GM18867 (cell line): ENCODE results near the gene MIA2.
"Not testable (repeated sequence)": the region's sequence is repeated elsewhere in the genome, so short reads cannot be mapped to it uniquely, and the experiment has no call there.

ENCODE experiments used
- ATAC-seq: cut with Tn5 transposase; IDR thresholded peaks from one replicate; pipeline ENCODE4 v1.9.1; 2021; ENCODE audit warnings: mild to moderate bottlenecking, moderate library complexity; ENCODE audit not compliant: unreplicated experiment

The MIA2 gene

DNA sequence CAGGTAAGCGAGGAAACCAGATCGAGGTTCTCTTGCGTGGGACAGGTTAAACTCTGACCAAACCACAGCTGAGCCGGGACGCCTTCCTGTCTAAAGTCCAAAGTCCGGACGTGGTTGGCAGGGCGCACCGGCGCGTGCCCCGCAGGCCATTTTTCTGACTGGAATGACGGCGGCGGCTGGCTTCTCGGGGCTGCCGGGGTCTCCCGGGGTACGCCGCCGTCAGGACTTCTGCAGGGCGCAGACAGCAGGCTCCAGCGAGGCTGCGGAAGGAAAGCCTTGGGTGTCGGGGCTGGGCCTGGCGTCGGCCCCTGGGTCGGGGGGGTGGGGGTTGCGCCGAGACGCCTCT, 32.8 kb downstream of the MIA2 start:
- ATAC-seq, result peak; percentile 44

- peak; percentile 85 for ATAC-seq
Measured at GRCh38 chr14:39266871-39267607, 33.3 kb downstream of the MIA2 start.

DNA sequence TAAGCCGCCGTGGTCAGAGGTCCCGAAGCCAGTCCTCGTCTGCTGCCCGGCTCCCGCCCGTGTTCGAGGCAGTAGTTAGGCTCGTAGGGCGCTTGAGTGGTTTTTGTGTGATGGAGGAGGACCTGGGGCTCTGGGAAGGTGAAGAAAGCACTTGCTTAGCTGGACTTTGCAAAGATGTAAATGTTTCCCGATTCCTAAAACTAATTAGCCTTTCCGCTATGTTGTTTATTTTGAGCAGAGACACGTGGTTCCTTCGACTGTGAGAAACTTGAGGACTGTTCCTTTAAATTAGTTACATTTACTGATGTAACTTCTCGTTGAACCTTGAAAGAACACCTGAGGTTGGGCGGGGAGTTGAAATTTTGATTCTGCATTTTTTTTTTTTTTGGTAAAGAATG, 33.9 kb downstream of the MIA2 start:
- ATAC-seq, result peak; percentile 9

GRCh38 chr14:39268393-39268792, 34.7 kb downstream of the MIA2 start:
- no peak for ATAC-seq

- ATAC-seq, result no peak
Measured at GRCh38 chr14:39272918-39273317, 39.2 kb downstream of the MIA2 start.

DNA sequence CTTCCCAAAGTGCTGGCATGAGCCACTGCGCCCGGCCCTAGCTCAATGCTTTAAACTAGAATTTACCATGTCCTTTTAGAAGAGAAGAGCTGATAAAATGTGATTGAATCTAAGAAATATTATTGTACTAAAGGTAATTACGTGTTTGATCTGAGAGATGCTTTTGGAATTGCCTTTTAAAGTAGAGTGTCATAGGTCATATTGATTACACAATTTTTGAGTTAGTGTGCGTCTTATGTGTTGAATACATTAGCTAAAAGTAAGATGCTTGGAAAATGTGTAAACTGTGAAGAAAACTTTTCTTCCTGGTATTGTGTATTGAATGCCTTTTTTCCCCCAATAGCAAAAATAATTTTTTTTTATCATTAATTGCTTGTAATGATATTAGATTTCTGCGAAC, 41.7 kb downstream of the MIA2 start:
- no peak for ATAC-seq

GRCh38 chr14:39276005-39276404, 42.3 kb downstream of the MIA2 start:
- ATAC-seq, result no peak

DNA sequence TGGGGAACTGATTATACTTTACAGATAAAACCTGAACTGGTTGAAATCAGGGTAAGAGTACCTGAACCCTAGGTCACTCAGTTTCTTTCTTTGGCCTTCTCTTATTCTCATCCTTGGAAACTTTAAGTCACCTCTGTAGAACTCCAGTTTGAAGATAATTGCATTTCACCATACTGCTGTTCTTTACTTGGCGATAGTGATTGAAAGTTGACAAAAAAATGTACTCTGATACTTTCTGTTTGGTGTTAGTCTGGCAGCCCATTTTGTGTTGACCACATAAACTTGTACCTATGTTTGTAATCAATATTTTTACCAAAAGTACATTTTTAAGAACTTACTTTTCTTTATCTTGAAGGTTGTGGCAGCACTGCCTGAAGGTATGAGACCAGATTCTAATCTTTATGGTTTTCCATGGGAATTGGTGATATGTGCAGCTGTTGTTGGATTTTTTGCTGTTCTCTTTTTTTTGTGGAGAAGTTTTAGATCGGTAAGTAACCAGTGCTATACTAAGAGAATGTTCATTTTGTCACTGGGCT, 42.9 kb downstream of the MIA2 start:
- ATAC-seq, result no peak

DNA sequence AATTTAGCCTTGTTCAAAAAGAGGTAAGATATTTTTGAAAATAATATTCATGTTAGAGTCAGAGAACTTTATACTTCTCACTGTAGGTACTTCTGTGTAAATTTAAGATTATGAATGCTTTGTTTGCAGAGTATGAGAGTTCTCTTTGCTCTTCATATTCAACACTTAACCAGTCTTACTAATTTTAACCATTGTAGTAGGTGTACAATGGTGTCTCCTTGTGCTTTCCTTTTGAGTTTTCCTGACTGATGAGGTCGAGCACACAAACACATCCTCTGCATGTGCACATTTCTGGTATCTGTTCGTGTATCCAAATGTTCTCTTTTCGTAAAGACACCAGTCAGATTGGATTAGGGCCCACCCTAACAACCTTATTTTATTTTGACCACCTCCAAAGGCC, 45.8 kb downstream of the MIA2 start:
- ATAC-seq, result no peak

DNA sequence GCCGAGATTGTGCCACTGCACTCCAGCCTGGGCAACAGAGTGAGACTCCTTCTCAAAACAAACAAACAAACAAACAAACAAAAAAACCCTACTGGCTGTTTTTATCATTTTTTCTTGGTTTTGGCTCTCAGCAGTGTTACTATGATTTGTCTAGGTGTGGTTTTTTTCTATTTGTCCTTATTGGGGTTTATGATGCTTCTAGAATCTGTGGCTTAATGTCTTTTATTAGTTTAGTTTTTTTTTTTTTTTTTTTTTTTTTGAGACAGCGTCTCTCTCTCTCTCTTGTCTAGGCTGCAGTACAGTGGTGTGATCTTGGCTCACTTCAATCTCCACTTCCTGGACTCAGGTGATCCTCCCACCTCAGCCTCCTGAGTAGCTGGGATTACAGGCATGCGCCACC, 47.0 kb downstream of the MIA2 start:
- ATAC-seq, result not testable (repeated sequence)

DNA sequence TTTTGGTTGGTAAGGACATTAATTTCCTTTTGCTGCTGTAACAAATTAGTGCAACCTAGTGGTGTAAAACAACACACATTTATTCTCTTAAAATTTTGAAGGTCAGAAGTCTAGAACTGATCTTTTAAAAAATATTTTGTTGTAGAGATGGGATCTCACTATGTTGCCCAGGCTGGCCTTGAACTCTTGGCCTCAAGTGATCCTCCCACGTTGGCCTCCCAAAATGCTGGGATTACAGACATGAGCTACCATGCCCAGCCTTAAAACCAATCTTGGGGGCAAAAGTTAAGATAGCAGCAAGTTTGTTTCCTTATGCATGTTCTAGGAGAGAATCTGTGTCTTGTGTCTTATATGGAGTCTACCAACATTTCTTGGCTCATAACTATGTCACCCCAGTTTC, 55.8 kb downstream of the MIA2 start:
- ATAC-seq, result no peak

- ATAC-seq, result no peak
Measured at GRCh38 chr14:39291701-39292100, 58.0 kb downstream of the MIA2 start.

- no peak for ATAC-seq
Measured at GRCh38 chr14:39293629-39294028, 59.9 kb downstream of the MIA2 start.

DNA sequence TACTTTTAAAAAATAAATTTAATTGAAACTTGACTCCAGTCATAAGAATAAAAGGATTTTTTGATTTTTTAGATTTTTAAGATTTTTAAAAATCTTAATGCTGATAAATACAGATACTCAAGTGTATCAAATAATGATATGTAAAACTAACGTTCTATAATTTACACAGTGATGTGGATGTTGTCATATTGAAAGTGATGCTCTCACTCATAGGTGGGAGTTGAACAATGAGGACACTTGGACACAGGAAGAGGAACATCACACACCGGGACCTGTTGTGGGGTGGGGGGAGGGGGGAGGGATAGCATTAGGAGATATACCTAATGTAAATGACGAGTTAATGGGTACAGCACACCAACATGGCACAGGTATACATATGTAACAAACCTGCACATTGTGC, 66.7 kb downstream of the MIA2 start:
- ATAC-seq, result not testable (repeated sequence)

DNA sequence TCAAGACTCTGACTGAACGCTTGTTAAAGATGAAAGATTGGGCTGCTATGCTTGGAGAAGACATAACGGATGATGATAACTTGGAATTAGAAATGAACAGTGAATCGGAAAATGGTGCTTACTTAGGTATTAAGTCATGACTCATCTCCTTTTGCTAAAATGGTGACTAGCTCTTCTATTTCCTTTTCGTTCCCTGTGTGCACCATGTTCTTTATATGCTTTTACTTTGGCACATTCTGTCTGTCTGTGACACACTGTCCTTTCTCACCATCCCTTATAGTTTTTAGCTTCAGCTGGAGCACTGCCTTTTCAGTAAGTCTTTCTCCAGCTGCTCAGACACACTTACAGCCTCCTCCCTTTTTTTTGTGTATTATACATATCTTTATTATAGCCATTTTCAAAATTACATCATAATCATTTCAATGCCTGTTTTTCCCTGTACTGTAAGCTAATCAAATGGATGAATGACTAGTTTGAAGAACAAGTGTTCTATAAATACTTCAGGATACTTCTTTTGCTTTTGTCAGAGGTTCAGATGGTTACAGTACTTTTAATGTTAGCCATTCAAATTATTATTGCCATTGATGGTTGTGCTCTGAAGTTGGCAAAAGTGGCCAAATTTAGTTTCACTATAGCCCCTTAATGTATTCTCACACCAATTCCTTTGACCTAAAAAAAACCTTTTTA, 68.6 kb downstream of the MIA2 start:
- no peak for ATAC-seq

GRCh38 chr14:39303115-39303514, 69.4 kb downstream of the MIA2 start:
- no peak for ATAC-seq

- no peak for ATAC-seq
Measured at GRCh38 chr14:39307815-39308214, 74.1 kb downstream of the MIA2 start.

- ATAC-seq, result no peak
Measured at GRCh38 chr14:39310051-39310450, 76.3 kb downstream of the MIA2 start.

- no peak for ATAC-seq
Measured at GRCh38 chr14:39315859-39316444, 82.2 kb downstream of the MIA2 start.

DNA sequence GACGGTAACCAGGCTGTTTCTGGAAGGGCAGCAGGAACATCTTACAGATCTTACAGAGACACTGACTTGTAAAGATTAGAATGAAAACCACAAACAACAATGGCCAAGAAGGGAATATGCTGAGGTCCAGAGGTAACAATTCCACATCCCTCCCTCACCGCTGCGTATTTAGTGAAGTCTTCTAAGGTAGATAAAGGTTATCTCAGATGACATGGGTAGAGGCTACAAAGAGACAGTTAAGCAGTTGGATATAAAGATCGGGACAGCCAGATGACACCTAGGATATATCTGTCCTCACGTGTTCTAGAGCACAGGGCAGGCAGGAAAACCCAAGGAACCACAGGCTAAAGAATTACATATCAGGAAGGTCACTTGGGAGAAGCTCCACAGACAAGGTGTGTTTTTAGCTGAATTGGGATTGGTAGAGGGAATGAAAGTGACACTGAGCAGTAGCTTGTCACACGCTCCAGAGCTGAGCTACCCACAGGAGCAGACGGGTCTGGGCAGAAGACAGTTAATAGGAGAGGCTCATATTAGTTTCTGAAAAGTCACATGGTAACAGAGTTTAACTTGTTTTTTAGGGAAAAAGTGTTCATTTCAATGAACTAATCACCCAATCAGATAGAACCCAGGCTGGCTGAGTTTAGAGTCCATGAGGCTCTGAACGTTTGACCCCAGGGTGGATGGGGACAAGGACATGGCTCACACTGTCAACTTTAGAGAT, 83.3 kb downstream of the MIA2 start:
- no peak for ATAC-seq

DNA sequence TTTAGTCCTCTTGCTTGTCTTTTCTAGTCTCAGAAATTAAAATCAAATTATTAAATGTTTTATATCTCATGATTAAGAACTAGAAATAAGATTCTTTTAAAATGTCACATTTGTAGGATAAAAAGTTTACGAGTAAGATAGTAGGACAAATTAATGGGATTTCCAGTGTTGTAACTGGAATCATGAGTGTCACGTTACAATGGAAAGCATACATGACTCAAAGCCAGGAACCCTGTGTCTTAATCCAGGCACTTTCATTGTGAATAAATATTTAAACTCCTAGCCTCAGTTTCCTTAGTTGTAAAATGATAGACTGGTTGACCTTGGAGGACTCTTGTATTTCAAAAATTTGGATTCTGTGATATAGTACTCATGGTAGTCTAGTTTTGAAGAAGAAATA, 84.9 kb downstream of the MIA2 start:
- no peak for ATAC-seq
